Activated B cell treated with CpG ODN at 0.5 μM for 24 hours (primary cell): ENCODE measurements around the gene VPS51. TPM values are rescaled to one million over a fixed set of nuclear protein-coding genes. Genes with fewer than 3 reads are reported as not detected.
A peak's percentile ranks its signal among the peaks of the same experiment; 100 is the strongest.

Experiments used
- ATAC-seq: fragments of 200-7000 bp; cut with Tn5 transposase; one replicate; pipeline ENCODE4 v1.10.0; 2021; ENCODE audit warnings: low read depth, mild to moderate bottlenecking, moderate library complexity
- CTCF ChIA-PET: fragments of 350-600 bp; sonication (Branson Sonifier 250); formaldehyde crosslinking; loops from one replicate; lab custom pipeline; 2021; ENCODE audit warnings: antibody characterized with exemption; lab: Charles Lee
- POLR2A ChIA-PET: fragments of 350-600 bp; sonication (Branson Sonifier 250); formaldehyde crosslinking; loops from one replicate; lab custom pipeline; 2021; ENCODE audit warnings: antibody characterized with exemption; lab: Charles Lee
- DNase-seq: peaks from one replicate; pipeline ENCODE4 v3.0.0; 2022
- H3K27ac Mint-ChIP-seq: one replicate; pipeline ENCODE4 v1.8.0; 2020; ENCODE audit warnings: mixed read lengths
- H3K27me3 Mint-ChIP-seq: one replicate; pipeline ENCODE4 v1.8.0; 2021; ENCODE audit warnings: mixed read lengths
- H3K36me3 Mint-ChIP-seq: one replicate; pipeline ENCODE4 v1.8.0; 2021; ENCODE audit warnings: low read depth, mixed read lengths
- H3K4me1 Mint-ChIP-seq: one replicate; pipeline ENCODE4 v1.8.0; 2021; ENCODE audit warnings: mixed read lengths
- H3K4me3 Mint-ChIP-seq: one replicate; pipeline ENCODE4 v1.8.0; 2020; ENCODE audit warnings: mild to moderate bottlenecking, mixed read lengths
- H3K9me3 Mint-ChIP-seq: one replicate; pipeline ENCODE4 v1.8.0; 2020; ENCODE audit warnings: mixed read lengths
- CTCF ChIP-seq: fragments of 200-600 bp; IDR thresholded peaks from one replicate; pipeline ENCODE4 v1.8.0; 2022; ENCODE audit warnings: antibody characterized with exemption, mild to moderate bottlenecking
- intact Hi-C: fragments of 100-400 bp; cut with micrococcal nuclease; formaldehyde crosslinking; loops from one replicate; pipeline ENCODE4 v1.15.1; 2024
- total RNA-seq: library from RNA; stranded (reverse); gene quantifications from 2 replicates; pipeline ENCODE4 v1.2.3, GENCODE V29; 2022

Gene VPS51
- total RNA-seq, 1 donor from 2014 or later = 243 TPM

DNA sequence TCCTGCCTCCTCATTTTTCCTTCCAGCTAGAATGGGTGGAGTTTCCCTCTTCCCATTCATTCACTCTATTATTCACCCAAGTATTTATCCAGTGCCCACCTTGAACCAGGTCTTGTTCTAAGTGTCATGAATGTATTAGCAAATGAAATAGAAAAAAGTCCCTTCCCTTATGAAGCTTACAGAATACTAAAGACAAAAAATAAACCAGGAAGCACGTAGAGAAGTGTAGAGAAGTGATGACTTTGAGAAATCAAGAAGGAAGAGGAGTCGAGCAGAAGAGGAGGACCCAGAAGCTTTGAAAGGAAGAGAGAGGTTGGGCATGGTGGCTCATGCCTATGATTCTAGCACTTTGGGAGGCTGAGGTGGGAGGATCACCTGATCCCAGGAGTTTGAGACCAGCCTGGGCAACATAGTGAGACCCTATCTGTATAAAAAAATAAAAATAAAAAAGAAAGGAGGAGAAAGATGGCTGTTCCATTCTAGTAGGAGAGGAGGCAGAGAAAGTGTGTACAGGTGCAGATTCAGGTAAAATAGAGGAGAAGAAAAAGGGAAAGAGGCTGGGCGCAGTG is 55.4 kb downstream of the VPS51 start:
- Mint-ChIP-seq H3K27ac (peak overlapping the region; percentile 64), H3K36me3 (no peaks in the 10 kb centered on the region), H3K4me3 (no peak overlapping the region), H3K9me3 (no peaks in the 10 kb centered on the region), H3K4me1 (peaks cover 28% of the 10 kb centered on the region), H3K27me3 (no peaks in the 10 kb centered on the region)
- POLR2A ChIA-PET = interaction anchor here (1.2 to 2.3 kb wide), 2 partner anchors 17 to 21 kb away, joined by 6 to 15 read pairs; partner anchors contain the start of gene SYVN1
- DNase-seq (no peak), ATAC-seq (no peak)
- no peak for TF ChIP-seq CTCF
- CTCF ChIA-PET = no interaction called here
- intact Hi-C loops = no loop called here

- intact Hi-C loops = no loop called here
- Mint-ChIP-seq H3K27ac (peak overlapping the region; percentile 26), H3K4me3 (peak overlapping the region; percentile 30), H3K36me3 (no peaks in the 10 kb centered on the region), H3K4me1 (peaks cover 22% of the 10 kb centered on the region), H3K9me3 (no peaks in the 10 kb centered on the region), H3K27me3 (no peaks in the 10 kb centered on the region)
- DNase-seq (no peak), ATAC-seq (no peak)
- TF ChIP-seq CTCF = no peak
- CTCF ChIA-PET = no interaction called here
- POLR2A ChIA-PET = interaction anchor here (0.7 to 2.3 kb wide), 3 partner anchors 17 to 30 kb away, joined by 3 to 15 read pairs (median 6); partner anchors contain the start of gene SYVN1
Measured at GRCh38 chr11:65152122-65152521, 56.1 kb downstream of the VPS51 start.

- peaks cover 19% of the 10 kb centered on the region for H3K4me1 Mint-ChIP-seq
- ATAC-seq (no peak), DNase-seq (no peak)
- intact Hi-C loops = no loop called here
- H3K27me3 Mint-ChIP-seq = no peaks in the 10 kb centered on the region
- H3K36me3 Mint-ChIP-seq = no peaks in the 10 kb centered on the region
- H3K9me3 Mint-ChIP-seq = no peaks in the 10 kb centered on the region
- TF ChIP-seq CTCF = no peak
- no peak overlapping the region for H3K4me3 Mint-ChIP-seq
- H3K27ac Mint-ChIP-seq = no peak overlapping the region
- POLR2A ChIA-PET = interaction anchor here (1.0 kb wide), 1 partner anchor 21 kb away, joined by 4 read pairs; the partner anchor contains the start of gene SYVN1
- CTCF ChIA-PET = no interaction called here
Measured at GRCh38 chr11:65156256-65156655, 60.2 kb downstream of the VPS51 start.

DNA sequence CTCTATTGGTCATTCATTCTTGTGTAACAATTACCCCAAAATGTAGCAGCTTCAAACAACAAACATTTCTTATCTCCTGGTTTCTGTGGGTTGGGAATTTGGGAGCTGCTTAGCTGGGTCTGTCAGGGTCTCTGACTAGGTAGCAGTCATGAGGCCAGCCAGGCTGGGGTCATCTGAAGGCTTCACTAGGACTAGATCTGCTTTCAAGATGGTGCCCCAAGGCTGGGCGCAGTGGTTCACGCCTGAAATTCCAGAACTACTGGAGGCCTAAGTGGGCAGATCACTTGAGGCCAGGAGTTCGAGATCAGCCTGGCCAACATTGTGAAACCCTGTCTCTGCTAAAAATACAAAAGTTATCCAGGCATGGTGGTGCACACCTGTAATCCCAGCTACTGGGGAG is 60.9 kb downstream of the VPS51 start:
- H3K27me3 Mint-ChIP-seq = no peaks in the 10 kb centered on the region
- TF ChIP-seq CTCF = no peak
- H3K4me3 Mint-ChIP-seq = no peak overlapping the region
- no peak for DNase-seq
- ChIA-PET POLR2A (interaction anchor here (0.7 to 1.0 kb wide), 2 partner anchors 12 to 22 kb away, joined by 4 read pairs; partner anchors contain the start of gene SYVN1), CTCF (no interaction called here)
- intact Hi-C loops = no loop called here
- no peaks in the 10 kb centered on the region for H3K9me3 Mint-ChIP-seq
- peaks cover 16% of the 10 kb centered on the region for H3K4me1 Mint-ChIP-seq
- no peaks in the 10 kb centered on the region for H3K36me3 Mint-ChIP-seq
- H3K27ac Mint-ChIP-seq = no peak overlapping the region
- ATAC-seq = no peak

- H3K36me3 Mint-ChIP-seq = no peaks in the 10 kb centered on the region
- TF ChIP-seq CTCF = no peak
- ChIA-PET POLR2A (interaction anchor here (0.7 to 1.0 kb wide), 3 partner anchors 12 to 56 kb away, joined by 4 to 5 read pairs (median 4); partner anchors contain the start of gene SYVN1), CTCF (no interaction called here)
- ATAC-seq (no peak), DNase-seq (no peak)
- no peak overlapping the region for H3K4me3 Mint-ChIP-seq
- no peaks in the 10 kb centered on the region for H3K9me3 Mint-ChIP-seq
- H3K4me1 Mint-ChIP-seq = peaks cover 12% of the 10 kb centered on the region
- intact Hi-C loops = no loop called here
- H3K27me3 Mint-ChIP-seq = no peaks in the 10 kb centered on the region
- no peak overlapping the region for H3K27ac Mint-ChIP-seq
Measured at GRCh38 chr11:65157336-65157735, 61.3 kb downstream of the VPS51 start.
